NCI-H1092 (cell line): ENCODE measurements around the gene DOK7.
"Not testable (repeated sequence)": the region's sequence is repeated elsewhere in the genome, so short reads cannot be mapped to it uniquely, and the experiment has no call there.

Experiments
- DNase-seq: peaks from one replicate; lab custom pipeline; 2025; lab: John Stamatoyannopoulos, UW

DOK7 gene

GRCh38 chr4:3442959-3443749 is 20.0 kb upstream of the DOK7 start:
- DNase-seq, result peak; percentile 35

GRCh38 chr4:3443750-3444309 is 19.3 kb upstream of the DOK7 start:
- no peak for DNase-seq

- no peak for DNase-seq
These were observed 18.6 kb upstream of the DOK7 start for GRCh38 chr4:3444351-3445110.

- DNase-seq, result no peak
These were observed 17.8 kb upstream of the DOK7 start for GRCh38 chr4:3445111-3445820.

GRCh38 chr4:3445829-3446545 is 17.1 kb upstream of the DOK7 start:
- DNase-seq, result no peak

- no peak for DNase-seq
These were observed 16.3 kb upstream of the DOK7 start for GRCh38 chr4:3446631-3447320.

GRCh38 chr4:3447431-3448395 is 15.4 kb upstream of the DOK7 start:
- DNase-seq, result no peak

GRCh38 chr4:3449047-3449573 is 14.0 kb upstream of the DOK7 start:
- no peak for DNase-seq

- no peak for DNase-seq
These were observed 13.3 kb upstream of the DOK7 start for GRCh38 chr4:3449574-3450534.

GRCh38 chr4:3450643-3451042 is 12.5 kb upstream of the DOK7 start:
- DNase-seq, result no peak

GRCh38 chr4:3451956-3452355 is 11.2 kb upstream of the DOK7 start:
- DNase-seq, result no peak

- DNase-seq, result no peak
These were observed 10.7 kb upstream of the DOK7 start for GRCh38 chr4:3452376-3452775.

GRCh38 chr4:3455596-3455995 is 7.5 kb upstream of the DOK7 start:
- not testable (repeated sequence) for DNase-seq

- no peak for DNase-seq
These were observed 4.7 kb upstream of the DOK7 start for GRCh38 chr4:3458371-3458770.

- not testable (repeated sequence) for DNase-seq
These were observed 4.0 kb upstream of the DOK7 start for GRCh38 chr4:3459156-3459555.

- no peak for DNase-seq
These were observed 2.2 kb upstream of the DOK7 start for GRCh38 chr4:3460926-3461325.

GRCh38 chr4:3461515-3462291 is 1.4 kb upstream of the DOK7 start:
- DNase-seq, result no peak

GRCh38 chr4:3462321-3462789 is 751 bp upstream of the DOK7 start:
- DNase-seq, result no peak
